H1 (cell line): Measurements from ENCODE around the gene DOCK10. TPM values are rescaled to one million over a fixed set of nuclear protein-coding genes. Genes with fewer than 3 reads are reported as not detected.

ENCODE experiments used
- CTCF ChIA-PET: fragments of 300-600 bp; sonication (Branson Sonifier 250); formaldehyde crosslinking; loops from one replicate; lab custom pipeline; 2021; ENCODE audit not compliant: partially characterized antibody; lab: Charles Lee
- POLR2A ChIA-PET: fragments of 300-600 bp; sonication (Branson Sonifier 250); formaldehyde crosslinking; loops from one replicate; lab custom pipeline; 2021; ENCODE audit warnings: inconsistent platforms; ENCODE audit not compliant: partially characterized antibody; lab: Charles Lee
- DNase-seq, 2 experiments: peaks; one replicate each; pipeline versions ENCODE4 v3.0.0 to v3.0.0-alpha.2; 2010 to 2022; ENCODE audit warnings: low spot score in 2 of 2, low read depth in 1 of 2, mixed read lengths in 1 of 2
- FAIRE-seq: peaks from 2 replicates; lab custom pipeline; 2011; peaks lifted over from hg19 to GRCh38; lab: Jason Lieb, UNC
- H2AFZ ChIP-seq: 2 replicates; pipeline ENCODE4 v1.8.1; 2012; ENCODE audit warnings: low read length, inconsistent platforms
- H2AK5ac ChIP-seq: 2 replicates; pipeline ENCODE4 v1.6.1; 2013; ENCODE audit warnings: low read depth, low read length
- H2BK120ac ChIP-seq: replicated peaks from 2 replicates; pipeline ENCODE3; 2013; ENCODE audit warnings: low read depth, low read length, inconsistent platforms
- H2BK12ac ChIP-seq: 2 replicates; pipeline ENCODE4 v1.6.1; 2013; ENCODE audit warnings: low read depth, low read length
- H2BK15ac ChIP-seq: 2 replicates; pipeline ENCODE4 v1.6.1; 2013; ENCODE audit warnings: low read length
- H2BK20ac ChIP-seq: 2 replicates; pipeline ENCODE4 v1.6.1; 2013; ENCODE audit warnings: low read length
- H2BK5ac ChIP-seq: 2 replicates; pipeline ENCODE4 v1.6.1; 2013; ENCODE audit warnings: low read depth, low read length
- H3K14ac ChIP-seq: 2 replicates; pipeline ENCODE4 v1.6.1; 2013; ENCODE audit warnings: inconsistent platforms; ENCODE audit not compliant: insufficient read length
- H3K18ac ChIP-seq: 2 replicates; pipeline ENCODE4 v1.6.1; 2013; ENCODE audit warnings: low read length; ENCODE audit errors: extremely low read depth
- H3K23ac ChIP-seq: 2 replicates; pipeline ENCODE4 v1.6.1; 2013; ENCODE audit warnings: inconsistent platforms; ENCODE audit not compliant: insufficient read length
- H3K23me2 ChIP-seq: 2 replicates; pipeline ENCODE4 v1.6.1; 2013; ENCODE audit warnings: low read depth, low read length
- H3K27ac ChIP-seq: 2 replicates; pipeline ENCODE4 v1.6.1; 2011; ENCODE audit warnings: low read depth, low read length, inconsistent platforms
- H3K27me3 ChIP-seq, 4 experiments: replicated peaks in 1 of 4; 1 replicate in 1 of 4; 2 replicates in 3 of 4; pipeline versions ENCODE4 v1.6.1 to v1.8.1; 2011 to 2013; ENCODE audit warnings: low read length in 3 of 4, mild to moderate bottlenecking in 3 of 4, inconsistent platforms in 2 of 4, mixed read lengths in 2 of 4, moderate library complexity in 1 of 4; ENCODE audit not compliant: control insufficient read depth in 3 of 4, insufficient read depth in 3 of 4; ENCODE audit errors: extremely low read depth in 1 of 4
- H3K36me3 ChIP-seq, 4 experiments: 2 replicates each; pipeline versions ENCODE4 v1.6.1 to v1.8.1; 2011 to 2013; ENCODE audit warnings: mild to moderate bottlenecking in 4 of 4, low read length in 3 of 4, moderate library complexity in 2 of 4, control low read depth in 1 of 4, inconsistent platforms in 1 of 4; ENCODE audit not compliant: insufficient read depth in 4 of 4, control insufficient read depth in 2 of 4
- H3K4ac ChIP-seq: replicated peaks from 2 replicates; pipeline ENCODE3; 2013; ENCODE audit warnings: low read length, low read depth, mixed read lengths, inconsistent platforms; ENCODE audit not compliant: insufficient read length
- H3K4me1 ChIP-seq, 4 experiments: replicated peaks in 1 of 4; 1 replicate in 1 of 4; 2 replicates in 3 of 4; pipeline versions ENCODE4 v1.6.1 to v1.8.1; 2011 to 2013; ENCODE audit warnings: low read length in 3 of 4, inconsistent platforms in 2 of 4, mixed read lengths in 1 of 4; ENCODE audit not compliant: insufficient read depth in 4 of 4, control insufficient read depth in 3 of 4
- H3K4me2 ChIP-seq, 2 experiments: 2 replicates each; pipeline versions ENCODE4 v1.6.1 to v1.8.1; 2011 to 2013; ENCODE audit warnings: low read depth in 2 of 2, low read length in 2 of 2, control low read depth in 1 of 2, inconsistent platforms in 1 of 2, mild to moderate bottlenecking in 1 of 2; ENCODE audit not compliant: insufficient read depth in 1 of 2
- H3K4me3 ChIP-seq, 4 experiments: fragments of 200-600, 300-600 bp in 1 of 4; sonication (generic), shearing (Covaris generic), sonication (Bioruptor Twin) in 1 of 4; 2 replicates each; pipeline versions ENCODE4 v1.5.1 to v1.8.1; 2011 to 2016; ENCODE audit warnings: low read length in 4 of 4, low read depth in 3 of 4, control low read depth in 2 of 4, inconsistent platforms in 2 of 4, mild to moderate bottlenecking in 2 of 4, mixed read lengths in 1 of 4, moderate library complexity in 1 of 4; ENCODE audit not compliant: insufficient read depth in 2 of 4; ENCODE audit errors: extremely low read depth in 1 of 4
- H3K56ac ChIP-seq: replicated peaks from 2 replicates; pipeline ENCODE3; 2013; ENCODE audit warnings: low read depth, mild to moderate bottlenecking, mixed read lengths, low read length, inconsistent platforms; ENCODE audit not compliant: insufficient read length
- H3K79me1 ChIP-seq: 2 replicates; pipeline ENCODE4 v1.6.1; 2013; ENCODE audit warnings: low read depth, low read length, control low read depth
- H3K79me2 ChIP-seq, 2 experiments: 2 replicates each; pipeline versions ENCODE4 v1.6.1 to v1.8.1; 2012 to 2013; ENCODE audit warnings: low read length in 2 of 2, mild to moderate bottlenecking in 2 of 2, inconsistent platforms in 1 of 2; ENCODE audit not compliant: insufficient read depth in 2 of 2, control insufficient read depth in 1 of 2
- H3K9ac ChIP-seq, 4 experiments: replicated peaks in 1 of 4; 1 replicate in 1 of 4; 2 replicates in 3 of 4; pipeline versions ENCODE4 v1.6.1 to v1.8.1; 2011 to 2013; ENCODE audit warnings: low read depth in 3 of 4, low read length in 3 of 4, control low read depth in 2 of 4, mild to moderate bottlenecking in 2 of 4, moderate library complexity in 2 of 4, inconsistent platforms in 1 of 4; ENCODE audit errors: extremely low read depth in 1 of 4
- H3K9me3 ChIP-seq, 2 experiments: 2 replicates each; pipeline versions ENCODE4 v1.6.1 to v1.8.1; 2012 to 2013; ENCODE audit warnings: mild to moderate bottlenecking in 2 of 2, moderate library complexity in 2 of 2, control low read depth in 1 of 2, inconsistent platforms in 1 of 2, low read depth in 1 of 2, low read length in 1 of 2, mixed read lengths in 1 of 2; ENCODE audit not compliant: insufficient read depth in 2 of 2
- H4K20me1 ChIP-seq, 2 experiments: replicated peaks in 1 of 2; 2 replicates each; pipeline versions ENCODE3 to v1.8.1; 2011 to 2013; ENCODE audit warnings: inconsistent platforms in 2 of 2, low read length in 2 of 2, mild to moderate bottlenecking in 1 of 2; ENCODE audit not compliant: insufficient read depth in 2 of 2, control insufficient read depth in 1 of 2
- H4K5ac ChIP-seq: 2 replicates; pipeline ENCODE4 v1.6.1; 2013; ENCODE audit warnings: low read length, low read depth, mixed read lengths, inconsistent platforms; ENCODE audit not compliant: insufficient read length
- H4K8ac ChIP-seq: 2 replicates; pipeline ENCODE4 v1.8.0; 2013; ENCODE audit warnings: mild to moderate bottlenecking, moderate library complexity, low read length, inconsistent platforms; ENCODE audit not compliant: insufficient read depth; ENCODE audit errors: extremely low read depth
- H4K91ac ChIP-seq: replicated peaks from 2 replicates; pipeline ENCODE3; 2013; ENCODE audit warnings: low read length, mixed read lengths, inconsistent platforms; ENCODE audit not compliant: insufficient read length
- ASH2L ChIP-seq: fragments of 200-600, 300-600 bp; sonication (generic); IDR thresholded peaks from one replicate; pipeline ENCODE4 v1.7.1; 2017; ENCODE audit warnings: low read length
- CBX5 ChIP-seq: fragments of 300-800, 300-1000 bp; sonication (generic); IDR thresholded peaks from 2 replicates; pipeline ENCODE4 v1.7.1; 2016; ENCODE audit warnings: antibody characterized with exemption, low read length, low read depth
- CREB1 ChIP-seq: IDR thresholded peaks from 2 replicates; pipeline ENCODE4 v1.6.1; 2012; ENCODE audit warnings: inconsistent platforms
- GABPA ChIP-seq: IDR thresholded peaks from 2 replicates; pipeline ENCODE4 v1.6.1; 2011; ENCODE audit warnings: mild to moderate bottlenecking, low read length, moderate library complexity, borderline replicate concordance; ENCODE audit not compliant: insufficient read depth
- HDAC6 ChIP-seq: IDR thresholded peaks from one replicate; pipeline ENCODE4 v1.7.1; 2012; ENCODE audit warnings: low read depth, mild to moderate bottlenecking, inconsistent platforms, low read length, moderate library complexity
- JUN ChIP-seq: IDR thresholded peaks from 2 replicates; pipeline ENCODE4 v1.6.1; 2011; ENCODE audit warnings: low read depth, mild to moderate bottlenecking, improper control_type of control experiment, low read length
- YY1 ChIP-seq: IDR thresholded peaks from 2 replicates; pipeline ENCODE4 v1.6.1; 2011; ENCODE audit warnings: low read depth, mild to moderate bottlenecking, low read length
- WGBS, 2 experiments: shearing (Covaris generic) in 1 of 2; methylation state at CpG; one replicate each; pipeline versions ENCODE4 v1.1.6 to v1.1.7; 2013 to 2015; ENCODE audit warnings: low lambda C conversion rate in 2 of 2, mixed read lengths in 2 of 2, inconsistent platforms in 1 of 2, low coverage in 1 of 2, missing lambda C conversion rate in 1 of 2; ENCODE audit not compliant: insufficient replicate concordance in 2 of 2, insufficient coverage in 1 of 2, insufficient read length in 1 of 2; ENCODE audit errors: extremely low coverage in 1 of 2, missing lambda C conversion rate in 1 of 2; 5-methylcytosine and 5-hydroxymethylcytosine counted together
- polyA plus RNA-seq, 7 experiments: library from polyadenylated mRNA; depleted of rRNA in 3 of 7; stranded (reverse) in 5 of 7; unstranded in 2 of 7; fragments of >200 nt in 5 of 7; fragments of 200-250 nt in 2 of 7; gene quantifications; 1 replicate in 5 of 7; 2 replicates in 1 of 7; 4 replicates in 1 of 7; pipeline versions ENCODE4 v1.2.1 to v1.2.3, GENCODE V29; 2011 to 2013; ENCODE audit warnings: missing spikeins in 2 of 7, mixed read lengths in 2 of 7
- total RNA-seq: library from RNA; stranded (reverse); fragmentation: NEBNext Ultra II Directional; extraction: Animal tissue kit (Norgen Biotek cat#: 25700); gene quantifications from 2 replicates; pipeline ENCODE4 v1.2.1, GENCODE V29; 2021
- TF ChIP-seq, protein P1 (sequence below): IDR thresholded peaks from 2 replicates; pipeline ENCODE4 v1.6.1; 2011; ENCODE audit warnings: low read depth, mild to moderate bottlenecking, low read length; ENCODE audit not compliant: insufficient read depth

Gene DOCK10
- total and polyA plus RNA-seq, 2 of the 8 experiments (the other 6 are each of a cell fraction or from before 2014, with no cell fraction given) = 0.33 to 1.6 TPM

DNA sequence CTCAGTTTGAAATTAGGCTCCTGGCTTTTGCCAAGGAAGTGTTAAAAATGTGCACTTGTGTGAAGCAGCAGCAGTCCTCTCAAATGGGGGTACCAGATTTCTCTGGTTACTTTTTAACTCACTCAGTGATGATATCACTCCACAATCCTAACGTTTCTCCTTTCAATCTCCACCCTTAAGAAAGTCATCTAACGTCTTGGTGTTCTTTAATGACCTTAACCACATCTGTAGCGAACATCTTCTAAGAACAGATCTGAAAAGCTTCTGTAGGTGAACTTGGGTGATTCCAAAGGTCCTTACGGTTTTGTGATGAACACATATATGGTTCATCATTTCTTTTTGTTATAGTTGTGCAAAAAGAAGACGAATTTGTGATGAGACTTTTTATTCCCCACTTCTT lies 73.2 kb downstream of the DOCK10 start:
- no peak overlapping the region for H2BK5ac ChIP-seq
- TF ChIP-seq CREB1 (no peak), ASH2L (no peak), HDAC6 (no peak), YY1 (no peak), JUN (no peak), GABPA (no peak), CBX5 (no peak)
- TF ChIP-seq, protein P1, sequence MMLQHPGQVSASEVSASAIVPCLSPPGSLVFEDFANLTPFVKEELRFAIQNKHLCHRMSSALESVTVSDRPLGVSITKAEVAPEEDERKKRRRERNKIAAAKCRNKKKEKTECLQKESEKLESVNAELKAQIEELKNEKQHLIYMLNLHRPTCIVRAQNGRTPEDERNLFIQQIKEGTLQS = no peak
- TF ChIP-seq, all 59 proteins: peak for 0
- Histone ChIP-seq H3K4ac (no peak overlapping the region), H3K4me3 (no peak overlapping the region), H3K14ac (no peak overlapping the region), H3K18ac (no peak overlapping the region), H3K4me1 (peaks cover 0 to 2% (median 0%) of the 10 kb centered on the region in 4 experiments; a peak in 1 of 7 replicates), H2BK12ac (no peak overlapping the region), H3K23me2 (peaks cover 3% of the 10 kb centered on the region; the same call in 1 of the 2 replicates), H3K27me3 (no peaks in the 10 kb centered on the region), H3K23ac (no peak overlapping the region), H2AK5ac (no peak overlapping the region), H4K8ac (no peak overlapping the region), H3K79me2 (no peaks in the 10 kb centered on the region), H2BK120ac (no peak overlapping the region), H4K5ac (no peak overlapping the region), H3K9me3 (no peaks in the 10 kb centered on the region), H2BK20ac (no peak overlapping the region), H4K91ac (no peak overlapping the region), H2AFZ (no peak overlapping the region), H3K36me3 (no peaks in the 10 kb centered on the region), H3K56ac (no peak overlapping the region), H2BK15ac (no peak overlapping the region), H3K9ac (no peak overlapping the region), H3K79me1 (no peaks in the 10 kb centered on the region), H3K27ac (no peak overlapping the region), H4K20me1 (no peaks in the 10 kb centered on the region), H3K4me2 (no peak overlapping the region)
- ChIA-PET POLR2A (no interaction called here), CTCF (interaction anchor here (1.3 kb wide), 1 partner anchor 25 kb away, joined by 3 read pairs; no protein-coding TSS in a partner anchor)
- FAIRE-seq (no peak), DNase-seq (no peak)
- WGBS, 2 experiments = 75% methylated on average over 5 of the region's 5 CpGs; no CpG with 5 or more reads in 1 of the 2 experiments
